Measurements from ENCODE around the gene CD38. TPM values are rescaled to one million over a fixed set of nuclear protein-coding genes. Genes with fewer than 3 reads are reported as not detected.
A peak's percentile ranks its signal among the peaks of the same experiment; 100 is the strongest.

Gene CD38
- total and polyA plus RNA-seq, 7 donors: 1.2 to 11.4 (median 2.2) TPM

GRCh38 chr4:15891312-15891711, 113.2 kb downstream of the CD38 start:
- Histone ChIP-seq H3K27me3 (no peaks in the 10 kb centered on the region), H3K9me3 (no peaks in the 10 kb centered on the region), H3K27ac (no peak overlapping the region), H3K4me3 (no peak overlapping the region), H3K4me1 (peaks cover 0 to 25% (median 7%) of the 10 kb centered on the region in 4 donors), H3K36me3 (no peaks in the 10 kb centered on the region)
- 54 to 74% methylated on average over 4 of the region's 4 CpGs for WGBS, 2 donors
- no peak for DNase-seq
- no peak for TF ChIP-seq POLR2AphosphoS5 (IDR thresholded peaks at IDR 0.05)
- TF ChIP-seq CTCF (IDR thresholded peaks at IDR 0.05): no peak
- no peak for TF ChIP-seq EP300 (IDR thresholded peaks at IDR 0.05)
- no peak for TF ChIP-seq POLR2A (IDR thresholded peaks at IDR 0.05)
- intact Hi-C loops (cut with DNase I): no loop called here

GRCh38 chr4:15893962-15894361, 115.8 kb downstream of the CD38 start:
- Histone ChIP-seq H3K4me1 (peaks cover 0 to 25% (median 7%) of the 10 kb centered on the region in 4 donors), H3K27me3 (no peaks in the 10 kb centered on the region), H3K36me3 (no peaks in the 10 kb centered on the region), H3K27ac (peak overlapping the region in 2 of 4 donors; percentile 49 to 77), H3K9me3 (no peaks in the 10 kb centered on the region), H3K4me3 (no peak overlapping the region)
- DNase-seq: no peak
- intact Hi-C loops (cut with DNase I): no loop called here
- no peak for TF ChIP-seq CTCF (IDR thresholded peaks at IDR 0.05)
- TF ChIP-seq EP300 (IDR thresholded peaks at IDR 0.05): no peak
- TF ChIP-seq POLR2AphosphoS5 (IDR thresholded peaks at IDR 0.05): peak in 1 of 4 donors; percentile 17
- 86 to 89% methylated on average over 4 of the region's 4 CpGs for WGBS, 2 donors

- DNase-seq: no peak
- H3K27ac ChIP-seq: peak overlapping the region in 2 of 4 donors; percentile 49 to 77
- no peaks in the 10 kb centered on the region for H3K27me3 ChIP-seq
- H3K36me3 ChIP-seq: no peaks in the 10 kb centered on the region
- intact Hi-C loops (cut with DNase I): no loop called here
- 38 to 71% methylated on average over 1 of the region's 1 CpG for WGBS, 2 donors
- H3K9me3 ChIP-seq: no peaks in the 10 kb centered on the region
- TF ChIP-seq EP300 (IDR thresholded peaks at IDR 0.05): no peak
- no peak for TF ChIP-seq CTCF (IDR thresholded peaks at IDR 0.05)
- TF ChIP-seq POLR2A (IDR thresholded peaks at IDR 0.05): no peak
- no peak for TF ChIP-seq POLR2AphosphoS5 (IDR thresholded peaks at IDR 0.05)
- no peak overlapping the region for H3K4me3 ChIP-seq
- peaks cover 0 to 25% (median 7%) of the 10 kb centered on the region in 4 donors for H3K4me1 ChIP-seq
These were observed 116.3 kb downstream of the CD38 start for GRCh38 chr4:15894393-15894792.

- WGBS, 2 donors: 87 to 90% methylated on average over 4 of the region's 4 CpGs
- Histone ChIP-seq H3K27me3 (no peaks in the 10 kb centered on the region), H3K27ac (peak overlapping the region in 1 of 4 donors; percentile 77), H3K9me3 (no peaks in the 10 kb centered on the region), H3K36me3 (no peaks in the 10 kb centered on the region), H3K4me3 (no peak overlapping the region), H3K4me1 (peaks cover 0 to 25% (median 7%) of the 10 kb centered on the region in 4 donors)
- intact Hi-C loops (cut with DNase I): no loop called here
- TF ChIP-seq POLR2A (IDR thresholded peaks at IDR 0.05): no peak
- TF ChIP-seq EP300 (IDR thresholded peaks at IDR 0.05): no peak
- no peak for TF ChIP-seq POLR2AphosphoS5 (IDR thresholded peaks at IDR 0.05)
- TF ChIP-seq CTCF (IDR thresholded peaks at IDR 0.05): no peak
- DNase-seq: no peak
These were observed 117.1 kb downstream of the CD38 start for GRCh38 chr4:15894921-15895916.

Data from sigmoid colon (tissue), 7 donors.